ENCODE data around the gene C1QTNF12. TPM values are rescaled to one million over a fixed set of nuclear protein-coding genes. Genes with fewer than 3 reads are reported as not detected.

Gene C1QTNF12
- total RNA-seq, 1 donor from 2014 or later = not detected

- no peak for TF ChIP-seq CTCF (IDR thresholded peaks at IDR 0.05)
- no peaks in the 10 kb centered on the region for H3K27me3 ChIP-seq
- intact Hi-C loops (cut with DNase I) = no loop called here
These were observed 2.2 kb downstream of the C1QTNF12 start for GRCh38 chr1:1244192-1244811.

GRCh38 chr1:1243807-1244191 lies 2.7 kb downstream of the C1QTNF12 start:
- H3K27me3 ChIP-seq = no peaks in the 10 kb centered on the region
- DNase-seq (ENCODE audit: low spot score in 2 of 2) = no peak
- H3K4me1 ChIP-seq = peaks cover 0 to 3% of the 10 kb centered on the region in 2 donors
- intact Hi-C loops (cut with DNase I) = no loop called here
- no peak overlapping the region for H3K4me3 ChIP-seq
- no peak overlapping the region for H3K27ac ChIP-seq
- no peaks in the 10 kb centered on the region for H3K9me3 ChIP-seq
- H3K36me3 ChIP-seq = no peaks in the 10 kb centered on the region
- TF ChIP-seq CTCF (IDR thresholded peaks at IDR 0.05) = no peak

More at GRCh38 chr1:1244192-1244811, 2.2 kb downstream of the C1QTNF12 start:
- no peak overlapping the region for H3K27ac ChIP-seq
- no peak for DNase-seq (ENCODE audit: low spot score in 2 of 2)
- no peaks in the 10 kb centered on the region for H3K36me3 ChIP-seq
- H3K9me3 ChIP-seq = no peaks in the 10 kb centered on the region
- H3K4me1 ChIP-seq = peaks cover 0 to 3% of the 10 kb centered on the region in 2 donors
- H3K4me3 ChIP-seq = no peak overlapping the region

- no peak for TF ChIP-seq CTCF (IDR thresholded peaks at IDR 0.05)
- Histone ChIP-seq H3K4me3 (no peak overlapping the region), H3K9me3 (no peaks in the 10 kb centered on the region), H3K27ac (no peak overlapping the region), H3K36me3 (no peaks in the 10 kb centered on the region), H3K27me3 (no peaks in the 10 kb centered on the region), H3K4me1 (peaks cover 0 to 3% of the 10 kb centered on the region in 2 donors)
- intact Hi-C loops (cut with DNase I) = no loop called here
- DNase-seq (ENCODE audit: low spot score in 2 of 2) = no peak
These were observed 3.3 kb downstream of the C1QTNF12 start for GRCh38 chr1:1243266-1243660.

- Histone ChIP-seq H3K27me3 (no peaks in the 10 kb centered on the region), H3K4me1 (peaks cover 0 to 3% of the 10 kb centered on the region in 2 donors), H3K36me3 (no peaks in the 10 kb centered on the region), H3K27ac (no peak overlapping the region), H3K9me3 (no peaks in the 10 kb centered on the region), H3K4me3 (no peak overlapping the region)
- TF ChIP-seq CTCF (IDR thresholded peaks at IDR 0.05) = no peak
- DNase-seq (ENCODE audit: low spot score in 2 of 2) = no peak
- intact Hi-C loops (cut with DNase I) = no loop called here
These were observed 3.9 kb downstream of the C1QTNF12 start for GRCh38 chr1:1242461-1243265.

GRCh38 chr1:1241588-1242219 lies 4.8 kb downstream of the C1QTNF12 start:
- Histone ChIP-seq H3K9me3 (no peaks in the 10 kb centered on the region), H3K36me3 (no peaks in the 10 kb centered on the region), H3K4me3 (no peak overlapping the region), H3K4me1 (no peaks in the 10 kb centered on the region), H3K27me3 (no peaks in the 10 kb centered on the region), H3K27ac (no peak overlapping the region)
- intact Hi-C loops (cut with DNase I) = no loop called here
- DNase-seq (ENCODE audit: low spot score in 2 of 2) = no peak
- TF ChIP-seq CTCF (IDR thresholded peaks at IDR 0.05) = no peak

Data from ascending aorta (tissue), 2 donors.